Measurements from ENCODE around the gene FAM222A.

The FAM222A gene

GRCh38 chr12:109778684-109779083 lies 65.1 kb downstream of the FAM222A start:
- no peak for DNase-seq

DNA sequence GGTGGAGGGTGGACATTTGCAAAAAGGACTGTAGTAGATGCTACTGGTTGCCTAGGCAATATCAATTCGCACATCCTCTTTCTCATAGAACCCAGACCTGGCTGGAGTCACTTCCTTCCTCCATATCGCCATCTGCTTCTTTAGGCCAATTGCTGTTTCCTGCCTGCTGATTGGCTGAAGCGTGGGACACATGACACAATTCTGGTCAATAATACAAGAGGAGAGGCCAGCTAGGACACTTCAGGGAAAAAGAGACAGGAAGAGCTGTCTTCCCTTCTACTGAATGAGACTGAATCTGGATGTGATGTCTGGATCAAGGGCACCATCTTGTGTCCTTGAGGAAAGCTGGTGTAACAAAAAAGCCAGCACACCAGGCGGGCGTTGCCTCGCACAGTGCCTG lies 65.8 kb downstream of the FAM222A start:
- DNase-seq: no peak

- DNase-seq: no peak
Measured at GRCh38 chr12:109781668-109782325, 68.2 kb downstream of the FAM222A start.

DNA sequence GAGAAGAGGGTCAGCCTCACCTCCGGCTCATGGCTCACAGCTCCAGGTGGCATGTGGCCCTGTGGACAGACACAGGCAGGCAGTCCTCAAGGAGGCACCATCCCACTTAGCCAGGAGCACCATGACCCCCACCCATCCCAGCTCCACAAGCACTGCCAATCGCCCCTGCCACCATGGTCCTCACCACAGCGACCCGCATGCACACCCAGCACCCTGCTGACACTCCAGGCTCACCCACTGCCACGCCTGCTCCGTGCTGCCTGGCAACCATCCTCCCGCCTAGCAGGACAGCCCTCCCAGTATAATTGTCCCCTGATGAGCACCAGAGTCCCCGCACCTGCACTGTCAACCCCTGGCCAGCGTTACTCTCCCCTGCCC lies 68.7 kb downstream of the FAM222A start:
- no peak for DNase-seq

GRCh38 chr12:109783135-109783964 lies 69.7 kb downstream of the FAM222A start:
- no peak for DNase-seq

DNA sequence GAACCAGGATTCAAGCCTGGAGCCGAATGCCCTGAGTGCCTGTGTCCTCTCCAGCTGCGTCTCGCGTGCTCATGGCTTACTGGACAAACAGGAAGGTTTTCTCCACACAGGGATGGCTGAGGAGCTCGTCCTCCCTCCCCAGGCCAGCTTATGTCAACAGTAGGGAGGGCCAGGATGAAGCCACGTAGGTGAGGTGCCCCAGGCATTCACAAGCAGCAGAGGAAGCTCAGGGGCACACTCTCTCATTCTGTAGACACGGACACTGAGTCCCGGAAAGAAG lies 70.3 kb downstream of the FAM222A start:
- no peak for DNase-seq

- no peak for DNase-seq
Measured at GRCh38 chr12:109785854-109786253, 72.2 kb downstream of the FAM222A start.

DNA sequence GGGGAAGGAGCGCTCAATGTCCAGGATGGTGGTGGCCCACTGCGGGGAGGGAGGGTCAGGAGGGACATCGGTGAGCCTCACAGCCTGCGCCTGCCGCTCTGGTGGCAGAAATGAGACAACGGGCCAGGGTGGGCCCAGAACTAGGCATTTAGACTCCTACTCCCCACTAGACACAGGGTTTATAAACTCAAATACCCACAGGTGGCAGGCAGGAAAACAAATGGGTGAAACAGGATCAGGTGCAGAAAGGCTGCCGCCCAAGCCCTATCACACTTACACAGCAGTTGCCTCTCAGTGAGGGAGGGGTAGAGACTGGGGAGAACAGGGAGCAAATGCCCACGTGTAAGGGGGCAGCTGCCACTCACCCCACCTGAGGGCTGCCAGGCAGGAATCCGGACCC lies 73.2 kb downstream of the FAM222A start:
- no peak for DNase-seq

DNA sequence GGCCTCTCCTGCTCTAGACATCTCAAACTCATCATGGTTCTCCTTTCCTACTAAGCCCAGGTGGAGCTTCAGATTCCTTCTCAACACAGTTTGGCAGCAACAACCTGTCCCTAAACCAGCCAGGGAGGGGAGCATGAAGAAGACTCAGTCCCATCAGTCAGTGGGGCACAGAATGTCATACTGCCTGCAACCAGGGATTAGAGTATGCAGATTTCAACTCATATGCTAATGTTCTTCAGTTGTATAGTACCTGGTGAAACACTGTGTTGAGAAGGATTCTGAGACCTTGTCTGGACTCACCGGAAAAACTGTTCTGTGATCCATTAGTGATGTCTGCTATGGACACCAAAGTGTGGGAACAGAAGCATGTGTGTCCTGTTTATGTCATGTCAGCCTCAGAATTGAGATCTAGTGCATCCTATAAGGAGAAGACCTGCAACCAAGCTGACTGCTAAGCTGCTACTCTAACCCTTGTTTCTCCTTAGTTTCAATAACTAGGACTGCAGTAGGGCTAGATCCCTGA lies 76.0 kb downstream of the FAM222A start:
- DNase-seq: no peak

- DNase-seq: no peak
Measured at GRCh38 chr12:109792992-109793391, 79.4 kb downstream of the FAM222A start.

DNA sequence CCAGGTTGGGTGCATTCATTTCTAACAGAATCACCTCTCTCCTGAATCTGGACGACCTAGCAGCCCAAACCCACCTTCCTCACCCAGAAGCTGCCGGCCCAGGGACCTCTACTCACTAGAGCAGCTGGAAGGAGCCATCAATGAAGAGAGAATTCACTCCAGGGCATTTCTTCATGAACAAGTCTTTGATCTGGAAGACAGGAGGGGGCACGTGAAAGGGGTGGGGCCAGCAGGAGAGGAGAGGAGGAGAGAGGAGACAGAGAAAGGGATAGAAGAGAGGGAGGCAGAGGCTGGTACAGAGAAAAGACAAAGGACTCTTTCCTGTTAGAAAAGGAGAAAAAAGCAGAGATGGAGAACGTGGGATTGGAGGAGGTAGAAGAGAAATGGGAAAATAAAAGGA lies 79.8 kb downstream of the FAM222A start:
- no peak for DNase-seq

DNA sequence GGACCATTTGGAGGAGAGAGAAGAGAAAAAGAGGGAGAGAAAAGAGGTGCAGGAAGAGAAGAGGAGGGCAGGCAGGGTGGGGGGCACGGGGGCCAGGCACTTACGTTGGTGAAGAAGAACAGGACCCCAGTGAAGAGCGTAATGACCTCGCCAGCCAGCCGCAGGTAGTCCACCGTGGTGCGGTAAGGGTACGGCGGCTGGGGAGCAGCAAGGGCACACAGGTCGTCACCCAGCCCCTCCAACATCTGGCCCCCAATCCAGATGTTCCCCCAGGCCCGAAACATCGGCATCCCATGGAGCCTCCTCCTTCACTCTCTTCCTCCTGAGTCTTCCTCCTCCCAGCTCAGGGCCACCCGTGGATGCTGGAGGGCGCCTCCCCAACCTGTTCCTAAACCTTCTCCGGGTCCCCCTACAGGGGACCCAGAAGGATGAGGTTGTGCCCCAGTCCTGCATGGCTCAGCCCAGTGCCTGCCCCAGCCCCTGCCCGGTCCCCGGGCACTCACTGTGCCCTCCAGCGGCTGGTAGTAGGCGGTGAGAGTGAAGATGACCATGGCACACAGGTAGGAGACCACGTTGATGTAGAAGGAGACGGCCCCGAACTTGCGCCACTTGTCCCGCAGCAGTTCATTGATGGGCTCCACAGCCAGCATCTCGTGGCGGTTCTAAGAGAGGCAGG lies 80.3 kb downstream of the FAM222A start:
- no peak for DNase-seq

DNA sequence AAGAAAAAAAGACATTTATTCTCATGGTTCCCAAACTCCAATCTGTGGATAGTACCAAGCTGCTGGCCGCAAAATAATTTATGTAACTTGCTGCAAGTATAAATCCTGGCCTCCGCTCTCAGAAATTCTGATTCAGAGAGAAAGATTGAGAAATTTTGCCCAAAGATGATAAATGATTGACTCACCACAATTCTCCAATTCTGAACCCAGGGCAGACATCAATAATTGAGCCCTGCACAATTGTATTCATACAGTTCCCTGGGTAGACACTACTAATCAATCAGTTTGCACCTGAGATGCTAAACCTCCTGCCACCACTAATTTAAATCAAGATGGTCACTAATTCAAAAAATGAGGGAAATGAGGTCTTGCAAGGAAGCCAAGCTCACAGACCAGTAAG lies 81.4 kb downstream of the FAM222A start:
- no peak for DNase-seq

DNA sequence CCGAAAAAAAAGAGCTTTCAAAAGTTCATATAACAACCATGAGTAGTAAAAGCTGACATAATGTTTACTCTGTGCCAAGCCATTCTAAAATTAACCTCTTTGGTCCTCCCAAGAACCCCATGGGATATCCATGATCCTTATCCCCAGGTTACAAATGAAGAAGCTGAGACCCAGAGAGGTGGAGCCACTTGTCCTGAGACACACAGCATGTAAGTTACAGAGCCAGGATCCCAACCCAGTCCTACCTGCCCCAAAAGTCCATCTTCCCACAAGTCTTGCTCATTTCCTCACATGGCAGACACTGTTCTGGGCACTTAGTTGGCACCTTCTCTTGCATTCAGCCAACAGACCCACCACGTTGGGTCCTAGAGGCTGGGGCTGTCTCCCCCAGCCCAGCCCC lies 82.4 kb downstream of the FAM222A start:
- DNase-seq: no peak

- DNase-seq: no peak
Measured at GRCh38 chr12:109797905-109798669, 84.5 kb downstream of the FAM222A start.

DNA sequence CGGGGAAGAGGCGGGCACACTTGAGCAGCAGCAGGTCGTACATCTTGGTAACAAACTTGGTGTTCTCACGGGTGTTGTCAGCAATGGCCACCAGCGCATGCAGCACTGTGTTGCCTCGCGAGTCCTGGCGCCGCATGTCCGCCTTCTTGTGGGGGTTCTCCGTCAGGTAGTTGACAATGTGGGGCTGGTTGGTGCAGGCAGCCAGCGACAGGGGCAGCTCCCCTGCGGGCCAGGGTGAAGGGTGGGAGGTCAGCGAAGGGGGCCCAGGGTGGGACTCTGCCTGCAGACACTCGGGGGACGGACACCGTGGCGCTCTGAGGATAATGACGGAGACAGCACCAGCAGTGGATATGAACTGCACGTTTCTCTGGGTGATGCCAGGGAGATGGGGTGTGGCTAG lies 85.1 kb downstream of the FAM222A start:
- no peak for DNase-seq

DNA sequence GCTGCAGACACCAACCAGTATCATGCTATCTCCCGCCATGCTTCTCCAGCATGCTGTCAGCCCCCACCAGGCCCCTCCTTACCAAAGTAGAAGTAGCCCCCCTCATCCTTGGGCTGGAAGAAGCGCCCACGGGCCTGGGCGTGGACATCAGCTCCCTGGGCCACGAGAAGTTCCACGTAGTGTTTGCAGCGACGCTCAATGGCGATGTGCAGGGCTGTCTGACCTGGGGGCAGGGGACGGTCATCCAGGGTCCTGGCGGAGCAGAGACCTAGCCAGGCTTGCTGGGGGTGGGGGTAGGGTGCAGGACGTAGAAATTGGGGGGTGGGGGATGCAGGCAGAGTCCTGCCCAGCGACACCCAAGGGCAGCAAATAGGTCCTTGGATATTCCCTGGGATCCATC lies 86.9 kb downstream of the FAM222A start:
- DNase-seq: no peak

- DNase-seq: no peak
Measured at GRCh38 chr12:109802828-109803227, 89.2 kb downstream of the FAM222A start.

- DNase-seq: no peak
Measured at GRCh38 chr12:109803678-109804077, 90.1 kb downstream of the FAM222A start.

DNA sequence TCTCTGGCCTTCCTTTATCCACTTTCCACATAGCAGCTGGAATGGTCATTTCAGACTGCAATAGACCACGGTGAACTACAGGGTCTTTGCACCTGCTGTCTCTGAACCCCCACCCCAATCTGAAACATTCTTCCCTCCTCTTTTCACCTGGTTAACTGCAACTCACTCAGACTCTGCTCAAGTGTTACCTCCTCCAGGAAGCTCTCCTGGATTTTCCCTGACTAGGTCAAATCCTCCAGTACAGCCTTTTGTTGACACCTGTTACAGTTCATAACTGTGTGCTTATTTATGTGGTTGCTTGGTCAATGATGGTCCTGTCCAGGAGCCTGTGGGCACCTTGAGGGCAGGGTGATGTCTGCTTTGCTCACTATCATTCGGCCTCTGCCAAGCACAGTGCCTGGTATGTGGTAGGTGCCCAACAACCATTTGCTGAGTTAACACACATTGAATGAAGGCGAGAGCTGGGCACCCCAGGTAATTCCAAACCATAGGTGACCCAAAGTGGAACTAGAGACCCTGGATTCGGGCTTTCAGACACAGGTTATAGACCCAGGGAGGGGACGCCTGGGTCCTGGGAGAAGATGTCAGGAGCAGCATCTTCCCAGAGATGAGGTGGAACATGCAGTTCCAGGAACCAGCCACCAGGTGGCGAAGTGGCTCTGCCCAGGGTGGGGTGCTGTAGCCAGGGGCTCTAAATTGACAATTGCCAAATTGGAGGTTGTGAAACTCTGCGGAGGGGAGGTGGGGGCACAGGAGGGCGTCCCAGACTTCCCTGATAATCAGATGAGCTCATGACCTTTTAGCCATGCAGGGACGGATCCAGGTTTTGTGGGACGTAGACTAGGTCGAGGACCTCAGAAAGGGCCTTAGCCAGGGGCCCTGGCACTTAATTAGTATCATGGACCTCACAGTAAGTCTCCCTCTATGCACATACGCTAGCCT lies 91.5 kb downstream of the FAM222A start:
- peak; percentile 40 for DNase-seq

DNA sequence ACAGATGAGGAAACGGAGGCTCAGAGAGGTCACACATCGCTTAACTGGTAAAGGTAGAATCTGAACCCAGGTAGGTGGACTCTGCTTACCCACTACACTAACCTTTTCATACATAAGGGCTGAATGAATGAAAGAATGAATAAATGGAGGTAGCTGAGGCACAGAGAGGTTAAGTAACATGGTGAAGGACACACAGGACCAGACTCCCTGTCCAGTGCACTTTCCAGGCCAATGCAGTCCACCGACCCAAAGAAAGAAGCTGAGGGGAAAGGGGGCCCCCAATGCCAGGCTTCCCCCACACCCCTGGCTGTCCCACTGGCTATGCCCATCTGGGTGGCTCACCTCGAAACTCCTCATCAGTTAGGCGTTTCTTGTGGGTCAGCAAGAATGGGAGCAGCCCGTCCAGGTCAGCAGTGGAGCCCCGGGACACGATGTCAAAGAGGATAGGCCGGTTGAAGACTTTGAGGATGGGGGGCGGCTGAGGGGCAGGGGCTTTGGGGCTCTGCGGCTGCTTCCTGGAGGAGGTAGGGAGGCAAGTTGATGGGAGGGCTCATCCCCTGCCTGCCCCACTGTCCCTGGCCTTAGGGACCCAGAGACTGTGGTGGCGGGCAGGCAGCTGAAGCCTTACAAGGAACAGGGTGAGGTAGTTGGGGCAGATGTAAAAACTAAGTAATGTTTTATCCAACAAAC lies 94.5 kb downstream of the FAM222A start:
- no peak for DNase-seq
